Myocyte (in vitro differentiated cells): ENCODE measurements around the gene PLIN1. TPM values are rescaled to one million over a fixed set of nuclear protein-coding genes. Genes with fewer than 3 reads are reported as not detected.
A peak's percentile ranks its signal among the peaks of the same experiment; 100 is the strongest.
"Not testable (repeated sequence)": the region's sequence is repeated elsewhere in the genome, so short reads cannot be mapped to it uniquely, and the experiment has no call there.

Experiments
- DNase-seq: peaks from one replicate; pipeline ENCODE4 v3.0.0-alpha.2; 2012; ENCODE audit warnings: low read depth
- polyA plus RNA-seq: library from polyadenylated mRNA; unstranded; fragments of >200 nt; gene quantifications from one replicate; pipeline ENCODE4 v1.2.1, GENCODE V29; 2012; ENCODE audit warnings: missing spikeins
- total RNA-seq: library from RNA; depleted of rRNA; stranded (reverse); fragments of >200 nt; gene quantifications from 2 replicates; pipeline ENCODE4 v1.2.3, GENCODE V29; 2014

PLIN1 gene, protein sequence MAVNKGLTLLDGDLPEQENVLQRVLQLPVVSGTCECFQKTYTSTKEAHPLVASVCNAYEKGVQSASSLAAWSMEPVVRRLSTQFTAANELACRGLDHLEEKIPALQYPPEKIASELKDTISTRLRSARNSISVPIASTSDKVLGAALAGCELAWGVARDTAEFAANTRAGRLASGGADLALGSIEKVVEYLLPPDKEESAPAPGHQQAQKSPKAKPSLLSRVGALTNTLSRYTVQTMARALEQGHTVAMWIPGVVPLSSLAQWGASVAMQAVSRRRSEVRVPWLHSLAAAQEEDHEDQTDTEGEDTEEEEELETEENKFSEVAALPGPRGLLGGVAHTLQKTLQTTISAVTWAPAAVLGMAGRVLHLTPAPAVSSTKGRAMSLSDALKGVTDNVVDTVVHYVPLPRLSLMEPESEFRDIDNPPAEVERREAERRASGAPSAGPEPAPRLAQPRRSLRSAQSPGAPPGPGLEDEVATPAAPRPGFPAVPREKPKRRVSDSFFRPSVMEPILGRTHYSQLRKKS
- 0.05 TPM in 2 replicates for total RNA-seq
- polyA plus RNA-seq, result 0.23 TPM

DNA sequence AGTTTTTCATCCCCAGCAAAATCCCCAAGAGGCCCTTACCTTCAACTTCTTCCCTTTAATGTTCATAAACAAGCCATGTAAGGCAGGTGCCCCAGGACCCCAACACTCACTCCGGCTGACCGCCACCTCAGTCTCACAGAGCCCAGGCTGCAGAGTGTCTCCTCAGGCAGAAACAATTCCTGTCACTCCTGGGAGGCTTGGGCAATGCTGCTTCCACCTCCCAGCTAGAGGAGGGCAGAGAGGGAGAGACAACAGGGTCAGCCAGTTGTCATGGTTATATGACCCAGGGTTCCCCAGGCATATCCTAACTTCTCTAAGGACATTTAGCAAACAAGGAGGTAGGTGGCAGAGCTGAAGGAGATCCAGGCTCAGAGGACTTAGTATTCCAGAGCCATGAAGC lies at the start of gene PLIN1:
TSS of gene PLIN1 (minus strand) at position 156 of the 400 bp plus-strand sequence. CDS start 1,878 bp downstream, outside the sequence.
- no peak for DNase-seq

DNA sequence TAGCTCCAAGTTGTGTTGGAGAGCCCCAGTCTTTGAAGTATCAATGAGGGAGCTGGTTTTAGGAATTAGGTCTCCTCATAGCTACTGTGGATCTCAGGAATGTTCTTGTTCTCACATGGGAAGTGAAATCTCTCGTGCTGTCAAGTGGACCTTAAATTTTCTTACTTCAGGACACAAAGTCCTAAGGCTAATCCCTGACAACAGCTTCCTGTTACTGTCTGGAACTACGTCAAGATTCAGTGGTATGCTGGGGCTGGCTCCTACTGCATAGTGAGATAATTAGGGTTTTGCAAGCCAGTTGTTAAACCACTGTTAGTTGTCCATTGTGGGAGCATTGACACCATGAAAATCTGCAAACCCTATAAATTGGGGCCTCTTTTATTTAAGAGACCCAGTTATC lies 49.1 kb upstream of the PLIN1 start:
- peak; percentile 29 for DNase-seq

DNA sequence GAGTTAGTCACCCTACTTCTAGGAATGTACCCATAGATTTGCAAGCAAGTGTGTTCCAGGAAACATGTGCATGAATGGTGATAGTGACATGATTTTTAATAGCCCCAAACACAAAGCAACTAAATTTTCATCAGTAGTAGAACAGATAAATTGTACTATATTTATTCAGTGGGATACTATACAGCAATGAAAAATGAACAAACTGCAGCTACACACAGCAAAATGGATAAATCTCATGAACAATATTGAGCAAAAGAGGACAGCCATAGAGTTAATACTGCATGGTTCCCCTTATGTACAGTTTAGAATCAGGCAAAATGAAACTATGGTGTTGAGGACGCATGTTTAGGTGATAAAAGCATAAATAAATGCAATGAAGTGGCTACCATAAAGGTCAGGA lies 45.9 kb upstream of the PLIN1 start:
- no peak for DNase-seq

DNA sequence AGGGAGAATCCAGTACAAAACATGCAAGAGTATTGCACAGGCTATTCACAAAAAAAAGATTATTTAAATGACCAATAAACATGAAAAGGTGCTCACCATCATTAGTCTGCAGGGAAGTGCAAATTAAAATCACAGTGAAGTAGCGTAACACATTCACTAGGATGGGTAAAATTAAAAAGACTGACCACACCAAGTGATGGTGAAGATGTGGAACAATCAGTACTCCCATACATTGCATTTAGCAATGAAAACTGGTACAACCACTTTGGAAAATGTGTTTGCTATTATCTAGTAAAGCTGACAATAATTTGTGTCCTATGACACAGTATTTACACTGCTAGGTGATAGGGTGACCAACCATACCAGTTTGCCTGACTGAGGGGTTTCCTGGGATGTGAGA lies 45.5 kb upstream of the PLIN1 start:
- DNase-seq, result no peak

DNA sequence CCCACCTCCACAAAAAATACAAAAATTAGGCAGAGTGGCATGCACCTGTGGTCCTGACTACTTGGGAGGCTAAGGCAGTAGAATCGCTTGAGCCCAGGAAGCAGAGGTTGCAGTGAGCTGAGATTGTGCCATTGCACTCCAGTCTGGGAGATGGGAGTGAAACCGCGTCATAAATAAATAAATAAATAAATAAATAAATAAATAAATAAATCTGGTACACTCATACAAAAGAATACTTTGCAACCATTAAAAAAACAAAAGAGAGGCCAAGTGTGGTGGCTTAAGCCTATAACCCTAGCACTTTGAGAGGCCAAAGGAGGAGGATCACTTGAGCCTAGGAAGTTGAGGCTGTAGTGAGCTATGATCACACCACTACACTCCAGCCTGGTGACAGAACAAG lies 43.9 kb upstream of the PLIN1 start:
- no peak for DNase-seq

DNA sequence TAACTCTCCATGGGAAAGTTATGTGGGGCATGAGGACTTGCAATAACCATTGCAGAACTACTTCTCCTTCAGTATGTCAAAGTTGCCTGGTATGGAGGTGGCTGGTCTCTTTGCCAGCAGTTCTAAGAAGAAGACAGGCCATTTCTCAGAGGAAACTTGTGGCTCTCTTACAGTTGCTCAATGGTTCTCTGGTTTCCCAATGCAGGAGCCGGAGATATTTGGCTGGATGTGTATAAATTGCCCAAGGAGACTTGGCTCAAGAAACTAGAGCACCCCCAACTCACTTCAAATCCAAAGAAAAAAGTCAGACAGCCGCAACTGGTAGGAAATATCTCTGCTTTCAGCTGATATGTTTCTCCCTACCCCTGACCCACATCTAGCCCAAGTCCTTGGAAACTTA lies 35.6 kb upstream of the PLIN1 start:
- no peak for DNase-seq

DNA sequence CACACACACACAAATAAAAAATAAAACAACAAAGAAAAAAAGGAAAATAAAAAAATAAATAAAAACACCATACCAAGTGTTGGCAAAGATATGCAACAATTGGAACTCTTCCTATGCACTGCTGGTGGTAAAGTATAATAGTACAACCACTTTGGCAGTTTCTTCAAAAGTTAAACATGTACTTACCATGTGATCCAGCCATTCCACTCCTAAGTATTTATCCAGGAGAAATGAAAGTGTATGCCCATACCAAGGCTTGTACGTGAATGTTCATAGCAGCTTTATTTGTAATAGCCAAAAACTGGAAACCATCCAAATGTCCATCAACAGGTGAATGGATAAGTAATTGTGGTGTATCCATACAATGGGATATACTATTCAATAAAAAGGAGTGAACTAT lies 28.4 kb upstream of the PLIN1 start:
- DNase-seq, result no peak

DNA sequence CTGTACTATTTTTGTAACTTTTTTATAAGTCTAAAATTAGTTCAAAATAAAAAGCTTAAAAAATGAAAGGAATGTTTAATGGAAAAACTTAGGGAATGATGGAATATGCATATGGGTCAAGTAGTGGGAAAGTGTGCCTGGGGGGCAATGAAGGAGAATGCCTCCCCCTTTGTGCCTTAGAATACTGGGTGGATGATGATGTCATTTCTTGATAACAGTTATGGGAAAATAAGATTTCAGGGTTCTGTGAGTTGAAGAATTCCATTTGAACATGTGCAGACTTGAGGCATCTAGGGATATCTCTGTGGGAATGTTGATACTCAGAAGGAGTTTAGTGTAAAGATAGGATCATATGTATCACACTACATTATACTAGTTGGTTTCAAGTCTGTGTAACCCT lies 25.2 kb upstream of the PLIN1 start:
- DNase-seq, result no peak

DNA sequence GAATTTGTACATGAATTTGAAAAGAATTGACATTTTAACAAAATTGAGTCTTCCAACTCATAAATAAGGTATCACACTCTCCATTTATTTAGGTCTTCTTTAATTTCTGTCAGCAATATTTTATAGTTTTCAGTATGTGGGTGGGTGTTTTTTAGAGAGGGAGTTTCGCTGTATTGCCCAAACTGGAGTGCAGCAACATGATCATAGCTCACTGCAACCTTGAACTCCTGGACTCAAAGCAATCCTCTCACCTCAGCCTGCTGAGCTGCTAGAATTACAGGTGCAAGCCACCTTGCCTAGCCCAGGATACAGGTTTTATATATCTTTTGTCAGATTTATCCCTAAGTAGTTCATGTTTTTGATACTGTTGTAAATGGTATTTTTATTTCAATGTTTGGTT lies 16.0 kb upstream of the PLIN1 start:
- DNase-seq, result no peak

DNA sequence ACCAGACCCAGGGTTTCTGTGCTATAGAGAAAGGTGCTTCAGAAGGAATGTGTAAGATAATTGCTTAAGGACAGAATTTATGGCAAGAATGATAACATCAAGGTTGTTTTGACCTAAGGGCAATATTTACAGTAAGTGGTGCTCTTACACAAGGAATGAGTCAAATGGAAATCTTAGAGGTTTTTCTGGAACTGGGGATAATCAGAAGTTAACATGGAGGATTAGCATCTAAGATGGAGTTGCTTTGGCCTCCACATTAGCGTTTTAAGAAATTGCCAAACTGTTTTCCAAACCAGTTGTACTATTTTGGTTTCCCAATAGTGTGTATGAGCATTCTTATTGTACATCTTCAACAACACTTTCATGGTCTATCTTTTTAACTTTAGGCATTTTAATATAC lies 14.5 kb upstream of the PLIN1 start:
- no peak for DNase-seq

DNA sequence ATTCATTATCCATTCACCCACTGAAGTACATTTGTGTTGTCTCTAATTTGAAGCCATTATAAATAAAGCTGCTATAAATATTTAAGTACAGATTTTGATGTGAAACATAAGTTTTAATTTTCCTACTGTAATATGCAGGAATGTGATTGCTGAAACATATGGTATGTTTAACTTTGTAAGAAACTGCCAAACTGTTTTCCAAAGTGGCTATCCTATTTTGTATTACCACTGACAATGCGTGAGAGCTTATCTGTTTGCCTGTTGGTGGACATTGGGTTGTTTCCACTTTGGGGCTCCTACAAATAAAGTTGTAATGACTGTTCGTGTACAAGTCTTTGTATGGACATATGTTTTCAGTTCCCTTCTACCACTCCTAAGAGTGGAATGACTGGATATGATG lies 13.9 kb upstream of the PLIN1 start:
- no peak for DNase-seq

DNA sequence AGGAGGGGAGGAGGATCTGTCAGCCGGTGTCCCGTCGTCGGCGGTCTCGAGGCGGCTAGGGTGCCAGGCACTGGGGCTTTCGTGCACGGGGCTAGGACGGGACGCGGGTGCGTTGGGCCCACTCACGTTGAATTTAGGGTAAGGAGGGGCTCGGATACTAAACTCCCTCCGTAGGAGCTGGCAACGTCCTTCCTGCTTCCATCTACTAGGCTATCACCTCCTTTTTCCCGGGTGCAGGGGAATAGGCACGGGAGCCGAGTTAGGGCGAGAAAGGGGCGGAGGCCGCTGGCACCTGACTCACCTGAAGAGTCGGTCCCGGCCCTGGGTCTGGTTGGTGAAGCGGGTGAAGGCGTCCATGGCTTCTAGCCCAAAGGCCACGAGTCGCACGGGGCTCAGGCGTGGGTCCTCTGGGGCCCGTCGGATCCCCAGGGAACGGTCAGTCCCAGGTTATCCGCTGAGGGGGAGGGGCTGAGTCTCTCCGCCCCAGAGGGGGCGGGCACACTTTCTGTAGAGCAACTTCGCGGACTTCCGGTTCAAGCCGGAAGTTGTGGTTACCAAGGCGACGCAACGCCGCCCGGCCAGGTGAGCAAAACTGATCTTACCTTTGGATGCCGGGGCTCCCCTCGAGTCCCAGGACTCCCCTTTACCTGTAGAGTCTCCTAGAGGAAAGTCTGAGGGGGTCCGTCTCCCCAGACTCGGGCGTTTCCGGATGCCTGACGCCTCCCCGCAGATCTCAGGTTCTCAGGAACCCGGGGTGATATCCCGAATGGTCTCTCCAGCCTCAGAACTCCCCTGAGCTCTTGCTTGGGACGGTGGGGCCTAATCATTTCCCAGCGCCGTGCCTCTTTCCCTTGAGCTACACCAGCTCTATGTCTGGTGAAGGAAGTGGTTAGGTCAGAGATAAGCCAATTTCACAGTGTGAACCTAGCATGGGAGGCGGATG lies 11.4 kb upstream of the PLIN1 start, which contains the start of the genes PEX11A and WDR93:
TSS of gene PEX11A (minus strand) at position 479 of the 943 bp plus-strand sequence. CDS start at position 357, 122 bp downstream.
TSS of gene WDR93 (plus strand) at position 536 of the 943 bp plus-strand sequence. CDS start 10,936 bp downstream, outside the sequence.
- peak; percentile 77 for DNase-seq

DNA sequence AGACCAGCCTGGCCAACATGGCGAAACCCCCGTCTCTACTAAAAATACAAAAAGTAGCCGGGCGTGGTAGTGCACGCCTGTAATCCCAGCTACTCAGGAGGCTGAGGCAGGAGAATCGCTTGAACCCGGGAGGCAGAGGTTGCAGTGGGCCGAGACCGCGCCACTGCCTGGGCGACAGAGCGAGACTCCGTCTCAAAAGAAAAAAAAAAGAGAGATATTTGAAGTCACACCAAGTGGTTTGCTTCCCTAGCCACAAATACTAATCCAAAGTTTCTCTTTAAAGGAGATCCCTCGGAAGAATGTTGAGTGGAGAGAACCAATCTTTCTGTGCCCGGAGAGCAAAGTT lies 10.7 kb upstream of the PLIN1 start:
- DNase-seq, result not testable (repeated sequence)

DNA sequence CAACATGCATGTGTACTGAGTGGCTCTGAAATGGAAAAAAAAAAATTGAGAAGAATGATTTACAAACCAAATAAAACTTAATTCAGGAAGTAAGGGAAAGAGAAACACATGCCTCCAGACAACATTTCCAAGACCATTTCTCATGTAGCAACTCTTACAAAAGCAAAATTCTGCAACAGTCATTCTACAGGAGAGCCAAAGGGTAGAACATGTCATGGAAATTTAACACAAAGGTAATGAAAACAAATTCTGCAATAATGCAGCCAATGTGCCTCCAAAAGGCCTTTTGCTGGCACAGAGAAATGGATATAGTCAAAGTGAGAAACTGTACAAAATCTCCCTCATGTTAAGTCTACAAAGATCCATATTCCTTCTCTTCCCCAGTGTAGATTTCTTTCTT lies 7.4 kb upstream of the PLIN1 start:
- no peak for DNase-seq

DNA sequence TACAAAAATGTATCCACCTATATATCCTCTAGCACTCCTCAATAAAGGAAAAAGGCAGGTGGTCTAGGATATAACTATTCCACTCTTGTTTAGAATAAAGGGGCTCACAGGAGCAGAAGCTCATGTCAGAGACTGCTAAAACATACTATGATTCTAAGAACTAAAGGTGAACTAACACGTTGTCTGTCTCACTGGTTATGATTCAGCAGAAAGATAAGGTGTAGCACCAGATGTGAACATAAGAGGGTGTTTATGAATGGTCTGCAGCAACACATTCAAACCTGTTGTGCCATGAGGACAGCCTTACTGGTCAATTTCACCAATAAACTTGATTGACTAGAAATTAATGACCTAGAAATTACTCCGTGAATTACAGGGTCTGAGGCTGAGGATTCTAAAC lies 6.8 kb upstream of the PLIN1 start:
- DNase-seq, result no peak

DNA sequence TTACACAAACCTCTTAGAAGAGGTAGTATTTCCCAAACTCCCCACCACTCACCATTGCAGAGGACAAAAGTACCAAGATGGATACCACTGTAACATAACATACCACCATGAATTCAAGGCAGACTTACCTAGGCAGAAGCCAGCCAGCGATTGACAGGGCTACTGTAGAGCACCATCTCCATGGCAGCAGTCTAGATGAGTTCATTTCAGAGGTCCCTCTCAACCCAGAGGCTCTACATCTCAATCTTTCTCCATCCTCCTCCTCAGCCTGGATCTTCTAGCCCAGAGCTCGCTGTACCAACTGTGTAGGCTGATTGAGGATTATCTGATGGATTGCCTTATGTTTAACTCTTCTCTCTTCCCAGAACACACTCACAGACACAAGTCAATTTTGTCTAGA lies 2.0 kb upstream of the PLIN1 start:
- DNase-seq, result no peak

DNA sequence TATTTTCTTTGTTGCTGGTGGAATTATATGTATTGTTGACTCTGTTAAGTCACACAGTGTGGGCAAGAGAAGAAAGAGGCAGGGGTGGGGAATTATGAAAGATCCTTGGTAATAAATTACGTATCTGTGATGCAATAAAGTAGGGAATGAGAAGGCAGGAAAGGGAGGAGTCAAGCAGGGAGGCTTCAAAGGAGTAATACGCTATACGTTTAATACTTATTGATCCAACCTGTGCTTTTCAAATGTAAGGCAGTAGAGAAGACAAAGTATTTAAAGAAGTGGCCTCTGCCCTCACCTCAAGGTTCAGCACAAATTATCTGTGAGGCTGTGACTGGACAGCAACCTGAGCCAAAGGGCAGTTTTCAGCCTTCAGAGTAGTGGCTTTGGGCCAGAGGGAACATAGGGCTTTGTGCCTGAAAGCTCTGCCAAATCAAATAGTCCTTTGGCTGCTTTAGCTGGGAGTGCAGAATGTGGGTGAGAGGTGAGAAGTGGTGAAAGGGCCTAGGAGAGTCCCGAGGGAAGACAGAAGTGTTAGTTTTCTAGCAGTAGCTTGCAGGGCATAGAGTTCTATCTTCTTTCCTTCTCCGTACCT lies 1.2 kb upstream of the PLIN1 start:
- peak; percentile 27 for DNase-seq

DNA sequence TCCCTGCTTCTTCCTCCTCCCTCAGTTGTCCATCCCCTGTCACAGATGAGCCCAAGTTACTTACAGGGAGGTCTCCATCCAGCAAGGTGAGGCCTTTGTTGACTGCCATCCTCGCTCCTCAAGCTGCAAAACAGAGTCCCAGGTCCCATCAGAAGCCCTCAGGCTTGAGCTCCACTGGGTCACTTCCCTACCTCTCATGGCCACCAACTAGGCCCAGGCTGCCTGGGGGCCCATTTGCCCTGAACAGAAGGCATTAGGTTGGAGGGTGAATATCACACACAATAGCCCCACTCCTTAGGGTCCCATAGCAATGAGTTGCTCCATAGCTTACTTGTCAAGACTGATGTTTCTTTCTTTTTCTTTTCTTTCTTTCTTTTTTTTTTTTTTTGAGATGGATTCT lies 1.8 kb downstream of the PLIN1 start:
- DNase-seq, result no peak

DNA sequence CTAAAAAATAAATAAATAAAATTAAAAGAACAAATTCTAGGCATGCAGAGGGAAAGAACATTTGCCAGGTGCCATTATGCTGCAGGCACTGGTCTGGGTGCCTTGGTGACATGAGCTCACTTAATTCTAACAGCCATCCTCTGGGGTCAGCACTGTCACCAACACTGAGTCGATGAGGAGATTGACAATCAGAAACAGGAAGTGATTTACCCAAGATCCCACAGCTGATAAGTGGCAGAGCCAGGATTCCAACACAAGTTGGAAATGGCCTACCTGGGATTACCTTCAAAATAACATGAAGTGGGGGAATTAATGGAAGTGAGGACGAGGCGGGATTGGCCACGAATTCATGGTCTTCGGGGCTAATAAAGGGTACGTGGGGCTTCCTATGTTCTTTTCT lies 3.6 kb downstream of the PLIN1 start:
- no peak for DNase-seq

DNA sequence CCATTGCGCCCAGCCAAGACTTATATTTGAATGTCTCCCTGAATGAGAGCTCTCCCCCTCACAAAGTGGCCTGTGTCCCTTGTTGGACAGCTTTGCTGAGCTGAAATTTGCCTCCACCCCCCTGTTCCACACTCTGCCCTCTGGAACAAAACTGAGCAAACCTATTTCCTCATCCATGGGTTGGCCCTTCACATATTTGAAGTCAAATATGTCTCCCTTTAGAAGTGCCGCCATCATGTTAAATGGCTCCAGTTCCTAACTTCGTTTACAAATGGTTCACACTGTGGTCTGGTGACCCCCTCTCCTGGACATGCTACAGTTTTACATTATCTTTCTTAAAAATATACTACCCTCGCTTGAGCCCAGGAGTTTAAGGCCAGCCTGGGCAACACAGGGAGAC lies 4.6 kb downstream of the PLIN1 start:
- no peak for DNase-seq

DNA sequence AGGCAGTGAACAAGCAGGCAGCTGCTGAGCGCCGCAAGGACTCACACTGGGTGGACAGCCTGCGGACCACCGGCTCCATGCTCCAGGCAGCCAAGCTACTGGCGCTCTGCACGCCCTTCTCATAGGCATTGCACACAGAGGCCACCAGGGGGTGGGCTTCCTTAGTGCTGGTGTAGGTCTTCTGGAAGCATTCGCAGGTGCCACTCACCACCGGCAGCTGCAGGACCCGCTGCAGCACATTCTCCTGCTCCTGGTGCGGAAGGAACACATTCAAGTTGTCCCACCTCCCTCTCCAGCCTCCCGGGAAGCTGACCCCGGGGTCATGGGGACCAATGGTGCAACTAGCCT lies 6.0 kb downstream of the PLIN1 start:
- DNase-seq, result peak; percentile 21
